Measurements from ENCODE around the gene BANP. TPM values are rescaled to one million over a fixed set of nuclear protein-coding genes. Genes with fewer than 3 reads are reported as not detected.

BANP gene
- total and polyA plus RNA-seq, 3 donors from 2014 or later = 25.3 to 60.2 (median 55.9) TPM

DNA sequence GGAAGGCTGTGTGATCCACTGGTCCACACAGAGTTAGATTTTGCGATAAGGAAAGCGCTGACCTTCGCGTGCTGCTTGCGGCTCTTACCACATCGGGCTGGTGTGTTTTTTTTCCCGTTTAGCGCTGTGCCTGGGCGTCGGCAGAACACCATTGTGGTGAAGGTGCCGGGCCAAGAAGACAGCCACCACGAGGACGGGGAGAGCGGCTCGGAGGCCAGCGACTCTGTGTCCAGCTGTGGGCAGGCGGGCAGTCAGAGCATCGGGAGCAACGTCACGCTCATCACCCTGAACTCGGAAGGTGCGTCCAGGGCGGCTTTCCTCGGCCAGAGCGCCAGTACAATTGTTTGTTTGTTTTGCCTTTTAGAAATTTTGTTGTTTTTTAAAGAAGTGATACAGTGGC lies 54.7 kb downstream of the BANP start:
- Histone ChIP-seq H3K9me3 (no peaks in the 10 kb centered on the region), H3K27me3 (no peaks in the 10 kb centered on the region), H3K27ac (no peak overlapping the region), H3K36me3 (ENCODE audit: low read depth, missing control alignments) (no peaks in the 10 kb centered on the region), H3K4me3 (no peak overlapping the region), H3K4me1 (no peaks in the 10 kb centered on the region)
- TF ChIP-seq POLR2A (IDR thresholded peaks at IDR 0.05) = no peak
- TF ChIP-seq, protein P1, sequence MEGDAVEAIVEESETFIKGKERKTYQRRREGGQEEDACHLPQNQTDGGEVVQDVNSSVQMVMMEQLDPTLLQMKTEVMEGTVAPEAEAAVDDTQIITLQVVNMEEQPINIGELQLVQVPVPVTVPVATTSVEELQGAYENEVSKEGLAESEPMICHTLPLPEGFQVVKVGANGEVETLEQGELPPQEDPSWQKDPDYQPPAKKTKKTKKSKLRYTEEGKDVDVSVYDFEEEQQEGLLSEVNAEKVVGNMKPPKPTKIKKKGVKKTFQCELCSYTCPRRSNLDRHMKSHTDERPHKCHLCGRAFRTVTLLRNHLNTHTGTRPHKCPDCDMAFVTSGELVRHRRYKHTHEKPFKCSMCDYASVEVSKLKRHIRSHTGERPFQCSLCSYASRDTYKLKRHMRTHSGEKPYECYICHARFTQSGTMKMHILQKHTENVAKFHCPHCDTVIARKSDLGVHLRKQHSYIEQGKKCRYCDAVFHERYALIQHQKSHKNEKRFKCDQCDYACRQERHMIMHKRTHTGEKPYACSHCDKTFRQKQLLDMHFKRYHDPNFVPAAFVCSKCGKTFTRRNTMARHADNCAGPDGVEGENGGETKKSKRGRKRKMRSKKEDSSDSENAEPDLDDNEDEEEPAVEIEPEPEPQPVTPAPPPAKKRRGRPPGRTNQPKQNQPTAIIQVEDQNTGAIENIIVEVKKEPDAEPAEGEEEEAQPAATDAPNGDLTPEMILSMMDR (IDR thresholded peaks at IDR 0.05) = no peak
- intact Hi-C loops (cut with DNase I; ENCODE audit: low total_unique reads) = no loop called here
- WGBS, 2 donors = 96% methylated on average over 25 of the region's 25 CpGs
- no peak for DNase-seq

DNA sequence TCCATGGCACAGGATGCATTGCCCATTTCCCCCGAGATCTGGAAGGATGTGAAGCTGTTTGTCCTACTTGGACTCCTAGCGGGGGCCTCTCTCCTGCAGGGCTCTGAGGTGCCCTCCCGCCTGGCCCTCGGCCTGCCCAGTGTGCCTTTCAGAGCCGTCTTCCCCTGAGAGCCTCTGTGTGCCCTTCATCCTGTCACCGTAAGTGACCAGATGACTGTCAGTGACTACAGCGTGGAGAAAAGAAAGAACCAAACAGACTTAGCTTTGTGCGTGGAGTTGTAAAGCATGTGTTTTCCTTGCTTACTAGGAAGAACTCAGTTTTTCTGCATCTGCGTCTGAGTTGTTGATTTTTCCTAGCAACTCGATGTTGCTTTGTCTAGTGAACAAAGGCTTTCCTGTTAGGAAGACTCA lies 56.1 kb downstream of the BANP start:
- TF ChIP-seq, protein P1 (IDR thresholded peaks at IDR 0.05) = no peak
- TF ChIP-seq POLR2A (IDR thresholded peaks at IDR 0.05) = no peak
- DNase-seq = no peak
- Histone ChIP-seq H3K27me3 (no peaks in the 10 kb centered on the region), H3K9me3 (no peaks in the 10 kb centered on the region), H3K4me1 (no peaks in the 10 kb centered on the region), H3K4me3 (no peak overlapping the region), H3K36me3 (ENCODE audit: low read depth, missing control alignments) (no peaks in the 10 kb centered on the region), H3K27ac (no peak overlapping the region)
- 94 to 96% methylated on average over 10 of the region's 10 CpGs for WGBS, 2 donors
- intact Hi-C loops (cut with DNase I; ENCODE audit: low total_unique reads) = no loop called here

DNA sequence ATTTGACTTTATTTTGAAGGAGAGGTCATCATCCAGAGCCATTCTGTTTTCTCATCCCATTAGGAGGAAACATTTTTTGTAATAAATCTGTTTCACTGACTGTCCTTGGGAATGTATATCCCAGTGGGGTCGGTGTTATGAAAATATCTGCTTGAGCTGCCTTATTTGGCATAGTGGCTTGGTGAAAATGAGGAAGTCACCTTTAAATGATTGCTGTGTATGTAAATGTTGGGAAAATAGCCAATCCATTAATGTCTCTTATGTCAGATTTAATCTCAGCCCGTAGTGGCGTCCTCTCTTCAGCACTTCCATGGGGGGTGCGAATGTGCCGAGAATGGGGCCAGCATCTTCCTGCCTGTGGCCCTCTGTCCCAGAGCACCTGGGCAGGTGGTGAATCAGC lies 57.6 kb downstream of the BANP start:
- Histone ChIP-seq H3K36me3 (ENCODE audit: low read depth, missing control alignments) (no peaks in the 10 kb centered on the region), H3K4me3 (no peak overlapping the region), H3K9me3 (no peaks in the 10 kb centered on the region), H3K4me1 (no peaks in the 10 kb centered on the region), H3K27ac (no peak overlapping the region), H3K27me3 (no peaks in the 10 kb centered on the region)
- no peak for DNase-seq
- 90% methylated on average over 5 of the region's 5 CpGs for WGBS, 2 donors
- intact Hi-C loops (cut with DNase I; ENCODE audit: low total_unique reads) = no loop called here
- TF ChIP-seq, protein P1 (IDR thresholded peaks at IDR 0.05) = no peak
- TF ChIP-seq POLR2A (IDR thresholded peaks at IDR 0.05) = no peak

DNA sequence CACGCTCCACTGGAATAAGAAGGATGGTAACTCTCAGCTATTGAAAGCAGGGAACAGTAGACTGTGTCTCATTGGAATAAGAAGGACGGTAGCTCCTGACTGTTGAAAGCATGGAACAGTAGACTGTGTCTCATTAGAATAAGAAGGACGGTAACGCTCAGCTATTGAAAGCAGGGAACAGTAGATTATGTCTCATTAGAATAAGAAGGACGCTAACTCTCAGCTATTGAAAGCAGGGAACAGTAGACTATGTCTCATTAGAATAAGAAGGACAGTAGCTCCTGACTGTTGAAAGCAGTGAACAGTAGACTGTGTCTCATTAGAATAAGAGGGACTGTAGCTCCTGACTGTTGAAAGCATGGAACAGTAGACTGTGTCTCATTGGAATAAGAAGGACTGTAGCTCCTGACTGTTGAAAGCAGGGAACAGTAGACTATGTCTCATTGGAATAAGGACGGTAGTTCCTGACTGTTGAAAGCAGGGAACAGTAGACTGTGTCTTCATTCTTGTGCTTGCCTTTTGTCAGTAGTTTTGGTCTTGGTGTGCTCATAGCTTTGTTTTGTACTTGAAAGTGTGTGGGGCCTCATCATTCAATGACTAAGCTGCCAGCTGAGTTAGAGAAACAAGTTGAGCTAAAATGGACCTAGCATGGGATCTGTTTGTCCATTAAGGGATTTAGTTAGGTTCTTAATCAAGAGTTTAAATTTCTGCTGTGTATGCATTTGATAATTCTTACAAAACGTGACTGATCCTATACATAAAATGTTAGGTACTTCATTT lies 58.5 kb downstream of the BANP start:
- Histone ChIP-seq H3K27me3 (no peaks in the 10 kb centered on the region), H3K27ac (no peak overlapping the region), H3K9me3 (no peaks in the 10 kb centered on the region), H3K4me3 (no peak overlapping the region), H3K4me1 (no peaks in the 10 kb centered on the region), H3K36me3 (ENCODE audit: low read depth, missing control alignments) (no peaks in the 10 kb centered on the region)
- no peak for DNase-seq
- WGBS, 2 donors = 90 to 93% methylated on average over 7 of the region's 7 CpGs
- TF ChIP-seq, protein P1 (IDR thresholded peaks at IDR 0.05) = no peak
- no peak for TF ChIP-seq POLR2A (IDR thresholded peaks at IDR 0.05)
- intact Hi-C loops (cut with DNase I; ENCODE audit: low total_unique reads) = no loop called here
